Measurements from ENCODE around the gene ICOSLG. TPM values are rescaled to one million over a fixed set of nuclear protein-coding genes. Genes with fewer than 3 reads are reported as not detected.
"Not testable (repeated sequence)": the region's sequence is repeated elsewhere in the genome, so short reads cannot be mapped to it uniquely, and the experiment has no call there.

Gene ICOSLG
- total RNA-seq, 2 experiments from 2014 or later, result 1.5 to 1.8 TPM

GRCh38 chr21:44260066-44260465, 19.3 kb upstream of the ICOSLG start:
- Mint-ChIP-seq H3K27me3 (no peaks in the 10 kb centered on the region), H3K4me3 (no peak overlapping the region), H3K27ac (no peak overlapping the region), H3K36me3 (no peaks in the 10 kb centered on the region), H3K4me1 (no peaks in the 10 kb centered on the region), H3K9me3 (no peaks in the 10 kb centered on the region)
- POLR2A ChIA-PET, result no interaction called here
- ATAC-seq (ENCODE audit: low read depth), result no peak
- DNase-seq, result no peak

GRCh38 chr21:44259082-44259705, 18.5 kb upstream of the ICOSLG start:
- Mint-ChIP-seq H3K27ac (no peak overlapping the region), H3K27me3 (no peaks in the 10 kb centered on the region), H3K9me3 (no peaks in the 10 kb centered on the region), H3K36me3 (no peaks in the 10 kb centered on the region), H3K4me3 (no peak overlapping the region), H3K4me1 (no peaks in the 10 kb centered on the region)
- no peak for ATAC-seq (ENCODE audit: low read depth)
- no peak for DNase-seq
- POLR2A ChIA-PET, result no interaction called here

GRCh38 chr21:44258056-44258725, 17.4 kb upstream of the ICOSLG start:
- DNase-seq (no peak), ATAC-seq (ENCODE audit: low read depth) (no peak)
- Mint-ChIP-seq H3K4me1 (no peaks in the 10 kb centered on the region), H3K36me3 (no peaks in the 10 kb centered on the region), H3K9me3 (no peaks in the 10 kb centered on the region), H3K4me3 (no peak overlapping the region), H3K27me3 (no peaks in the 10 kb centered on the region), H3K27ac (no peak overlapping the region)
- POLR2A ChIA-PET, result no interaction called here

GRCh38 chr21:44255511-44255981, 14.8 kb upstream of the ICOSLG start:
- no peaks in the 10 kb centered on the region for H3K4me1 Mint-ChIP-seq
- H3K27me3 Mint-ChIP-seq, result no peaks in the 10 kb centered on the region
- DNase-seq, result peak; percentile 15
- H3K36me3 Mint-ChIP-seq, result no peaks in the 10 kb centered on the region
- H3K9me3 Mint-ChIP-seq, result no peaks in the 10 kb centered on the region
- H3K4me3 Mint-ChIP-seq, result no peak overlapping the region
- no peak for ATAC-seq (ENCODE audit: low read depth)
- POLR2A ChIA-PET, result no interaction called here
- H3K27ac Mint-ChIP-seq, result no peak overlapping the region

- H3K9me3 Mint-ChIP-seq, result no peaks in the 10 kb centered on the region
- no peak overlapping the region for H3K27ac Mint-ChIP-seq
- ATAC-seq (ENCODE audit: low read depth), result no peak
- H3K27me3 Mint-ChIP-seq, result no peaks in the 10 kb centered on the region
- DNase-seq, result peak; percentile 28
- no peaks in the 10 kb centered on the region for H3K4me1 Mint-ChIP-seq
- no peak overlapping the region for H3K4me3 Mint-ChIP-seq
- POLR2A ChIA-PET, result no interaction called here
- H3K36me3 Mint-ChIP-seq, result no peaks in the 10 kb centered on the region
Measured at GRCh38 chr21:44253832-44254710, 13.3 kb upstream of the ICOSLG start.

- POLR2A ChIA-PET, H3K36me3 Mint-ChIP-seq, H3K4me1 Mint-ChIP-seq: not testable (repeated sequence)
Measured at GRCh38 chr21:44249204-44250037, 8.7 kb upstream of the ICOSLG start.

GRCh38 chr21:44247904-44248303, 7.2 kb upstream of the ICOSLG start:
- H3K4me3 Mint-ChIP-seq; H3K36me3 Mint-ChIP-seq; H3K4me1 Mint-ChIP-seq; ATAC-seq (ENCODE audit: low read depth); H3K27ac Mint-ChIP-seq; DNase-seq; H3K27me3 Mint-ChIP-seq; H3K9me3 Mint-ChIP-seq; POLR2A ChIA-PET: not testable (repeated sequence)

More at GRCh38 chr21:44249204-44250037, 8.7 kb upstream of the ICOSLG start:
- not testable (repeated sequence) for H3K4me3 Mint-ChIP-seq; H3K27ac Mint-ChIP-seq; DNase-seq; ATAC-seq (ENCODE audit: low read depth); H3K27me3 Mint-ChIP-seq; H3K9me3 Mint-ChIP-seq

GRCh38 chr21:44243980-44244379, 3.2 kb upstream of the ICOSLG start:
- H3K4me1 Mint-ChIP-seq, POLR2A ChIA-PET, H3K36me3 Mint-ChIP-seq, H3K4me3 Mint-ChIP-seq, H3K27ac Mint-ChIP-seq, DNase-seq, H3K9me3 Mint-ChIP-seq, H3K27me3 Mint-ChIP-seq: not testable (repeated sequence)
- ATAC-seq (ENCODE audit: low read depth), result peak; percentile 76

GRCh38 chr21:44241281-44241680, 538 bp upstream of the ICOSLG start:
- H3K4me3 Mint-ChIP-seq, POLR2A ChIA-PET, H3K36me3 Mint-ChIP-seq, DNase-seq, H3K27me3 Mint-ChIP-seq, H3K4me1 Mint-ChIP-seq, H3K9me3 Mint-ChIP-seq, H3K27ac Mint-ChIP-seq: not testable (repeated sequence)
- ATAC-seq (ENCODE audit: low read depth), result peak; percentile 44

- POLR2A ChIA-PET; H3K4me1 Mint-ChIP-seq; H3K4me3 Mint-ChIP-seq; H3K27me3 Mint-ChIP-seq; ATAC-seq (ENCODE audit: low read depth); H3K9me3 Mint-ChIP-seq; H3K36me3 Mint-ChIP-seq; H3K27ac Mint-ChIP-seq; DNase-seq: not testable (repeated sequence)
Measured at GRCh38 chr21:44240353-44240752, 390 bp downstream of the ICOSLG start.

GRCh38 chr21:44229561-44229960, 11.2 kb downstream of the ICOSLG start:
- DNase-seq; H3K27ac Mint-ChIP-seq; H3K36me3 Mint-ChIP-seq; ATAC-seq (ENCODE audit: low read depth); H3K9me3 Mint-ChIP-seq; H3K4me3 Mint-ChIP-seq; POLR2A ChIA-PET; H3K4me1 Mint-ChIP-seq; H3K27me3 Mint-ChIP-seq: not testable (repeated sequence)

GRCh38 chr21:44228109-44228508, 12.6 kb downstream of the ICOSLG start:
- ATAC-seq (ENCODE audit: low read depth); H3K27me3 Mint-ChIP-seq; H3K27ac Mint-ChIP-seq; H3K9me3 Mint-ChIP-seq; H3K36me3 Mint-ChIP-seq; H3K4me3 Mint-ChIP-seq; DNase-seq; H3K4me1 Mint-ChIP-seq; POLR2A ChIA-PET: not testable (repeated sequence)

GRCh38 chr21:44227614-44228013, 13.1 kb downstream of the ICOSLG start:
- ATAC-seq (ENCODE audit: low read depth); POLR2A ChIA-PET: not testable (repeated sequence)

More at GRCh38 chr21:44227614-44228013, 13.1 kb downstream of the ICOSLG start:
- not testable (repeated sequence) for DNase-seq, H3K27me3 Mint-ChIP-seq, H3K4me1 Mint-ChIP-seq, H3K27ac Mint-ChIP-seq, H3K9me3 Mint-ChIP-seq, H3K4me3 Mint-ChIP-seq, H3K36me3 Mint-ChIP-seq
